GM21515 (cell line): ENCODE data around the gene LGMN.
"Not testable (repeated sequence)": the region's sequence is repeated elsewhere in the genome, so short reads cannot be mapped to it uniquely, and the experiment has no call there.

Experiments used
- ATAC-seq: cut with Tn5 transposase; IDR thresholded peaks from one replicate; pipeline ENCODE4 v1.9.1; 2021; ENCODE audit not compliant: unreplicated experiment

The LGMN gene

GRCh38 chr14:92748259-92749016 is at the start of gene LGMN:
Gene LGMN, minus strand, starts transcription at chr14:92748627. Its CDS starts 15,841 bp downstream, at chr14:92732786.
- ATAC-seq, result peak; percentile 78

GRCh38 chr14:92794961-92795360 is 46.5 kb upstream of the LGMN start:
- no peak for ATAC-seq

- ATAC-seq, result no peak
Measured at GRCh38 chr14:92794547-92794941, 46.1 kb upstream of the LGMN start.

GRCh38 chr14:92793709-92794546 is 45.5 kb upstream of the LGMN start, which contains the start of gene GOLGA5:
Gene GOLGA5, plus strand, starts transcription at chr14:92794305. Its CDS starts 3,133 bp downstream, at chr14:92797438.
- ATAC-seq, result peak; percentile 97

- no peak for ATAC-seq
Measured at GRCh38 chr14:92792885-92793284, 44.5 kb upstream of the LGMN start.

GRCh38 chr14:92789457-92790089 is 41.1 kb upstream of the LGMN start:
- no peak for ATAC-seq

GRCh38 chr14:92787554-92787953 is 39.1 kb upstream of the LGMN start:
- ATAC-seq, result no peak

GRCh38 chr14:92786427-92786756 is 38.0 kb upstream of the LGMN start:
- no peak for ATAC-seq

GRCh38 chr14:92785667-92786426 is 37.4 kb upstream of the LGMN start:
- no peak for ATAC-seq

- peak; percentile 55 for ATAC-seq
Measured at GRCh38 chr14:92783813-92784431, 35.5 kb upstream of the LGMN start.

- ATAC-seq, result no peak
Measured at GRCh38 chr14:92781350-92781749, 32.9 kb upstream of the LGMN start.

GRCh38 chr14:92780444-92781232 is 32.2 kb upstream of the LGMN start:
- no peak for ATAC-seq

GRCh38 chr14:92778868-92779565 is 30.6 kb upstream of the LGMN start:
- not testable (repeated sequence) for ATAC-seq

- peak; percentile 88 for ATAC-seq
Measured at GRCh38 chr14:92775292-92775691, 26.9 kb upstream of the LGMN start.

GRCh38 chr14:92774572-92774971 is 26.1 kb upstream of the LGMN start:
- no peak for ATAC-seq

- no peak for ATAC-seq
Measured at GRCh38 chr14:92770484-92770883, 22.1 kb upstream of the LGMN start.

- ATAC-seq, result peak; percentile 4
Measured at GRCh38 chr14:92768795-92769194, 20.4 kb upstream of the LGMN start.

- ATAC-seq, result peak; percentile 91
Measured at GRCh38 chr14:92768236-92768635, 19.8 kb upstream of the LGMN start.
